Right atrium auricular region (tissue), 2 donors: Measurements from ENCODE around the gene PPP1R13B. TPM values are rescaled to one million over a fixed set of nuclear protein-coding genes. Genes with fewer than 3 reads are reported as not detected.

Experiments
- DNase-seq: peaks from one replicate; pipeline ENCODE4 v3.0.0-alpha.2; 2019; ENCODE audit warnings: low spot score
- H3K27ac ChIP-seq, 2 donors: fragments of 200-600 bp; sonication (generic); 1 replicate in 1 of 2; 2 replicates in 1 of 2; pipeline ENCODE4 v1.5.1; 2016 to 2019
- H3K27me3 ChIP-seq, 2 donors: fragments of 200-600 bp; sonication (generic); one replicate each; pipeline versions ENCODE4 v1.5.1 to v1.6.0; 2017 to 2019
- H3K36me3 ChIP-seq: fragments of 200-600 bp; sonication (generic); one replicate; pipeline ENCODE4 v1.5.1; 2016
- H3K4me1 ChIP-seq, 2 donors: fragments of 200-600 bp; sonication (generic); one replicate each; pipeline versions ENCODE4 v1.5.1 to v1.6.0; 2017 to 2019
- H3K4me3 ChIP-seq, 2 donors: fragments of 200-600 bp; sonication (generic); 1 replicate in 1 of 2; 2 replicates in 1 of 2; pipeline ENCODE4 v1.5.1; 2017 to 2019; ENCODE audit warnings: mild to moderate bottlenecking in 1 of 2, moderate library complexity in 1 of 2
- H3K9me3 ChIP-seq, 2 donors: fragments of 200-600 bp; sonication (generic); one replicate each; pipeline ENCODE4 v1.5.1; 2019
- total RNA-seq, 2 donors: library from RNA; depleted of rRNA; stranded (reverse); fragments of >200 nt; gene quantifications; one replicate each; pipeline ENCODE4 v1.1.0, GENCODE V29; 2016
- TF ChIP-seq, protein P1 (sequence below), 2 donors: fragments of 200-600 bp; sonication (generic); IDR thresholded peaks; one replicate each; pipeline ENCODE4 v1.5.1; 2019; ENCODE audit warnings: antibody characterized with exemption in 2 of 2

Gene PPP1R13B
- total RNA-seq, 2 donors from 2014 or later, result 45.7 to 47.8 TPM

DNA sequence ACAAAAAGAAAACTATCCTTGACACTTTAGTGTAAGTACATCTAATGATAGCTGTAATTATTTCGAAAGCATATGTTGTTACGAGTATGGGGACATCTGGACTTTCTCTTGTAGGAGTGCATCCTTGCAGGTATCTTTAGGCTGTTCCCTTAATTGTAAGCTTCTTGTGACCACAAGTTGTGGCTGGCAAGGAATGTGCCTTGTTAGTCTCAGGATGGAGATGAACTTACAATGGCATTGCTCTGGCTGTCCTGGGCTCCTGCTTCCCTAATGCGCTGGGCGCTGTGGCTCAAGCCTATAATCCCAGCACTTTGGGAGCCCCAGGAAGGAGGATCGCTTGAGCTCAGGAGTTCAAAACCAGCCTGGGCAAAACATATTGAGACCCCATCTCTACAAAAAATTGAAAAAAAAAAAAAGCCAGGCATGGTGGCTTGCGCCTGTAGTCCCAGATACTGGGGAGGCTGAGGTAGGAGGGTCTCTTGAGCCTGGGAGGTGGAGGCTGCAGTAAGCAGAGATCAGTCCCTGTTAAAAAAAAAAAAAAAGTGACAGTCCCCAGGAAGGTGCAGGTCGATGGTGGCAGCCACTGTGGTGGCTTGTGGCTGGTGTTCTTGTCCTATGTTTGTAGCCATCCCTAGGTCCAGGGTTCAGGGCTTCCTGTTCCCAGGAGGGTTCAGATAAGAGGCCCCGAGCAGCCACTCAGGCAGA, 23.7 kb upstream of the PPP1R13B start:
- Histone ChIP-seq H3K27me3 (no peaks in the 10 kb centered on the region), H3K27ac (peak overlapping the region; percentile 76 to 77), H3K4me3 (no peak overlapping the region), H3K36me3 (no peaks in the 10 kb centered on the region), H3K4me1 (peaks cover 0 to 44% of the 10 kb centered on the region in 2 donors), H3K9me3 (no peaks in the 10 kb centered on the region)
- no peak for DNase-seq
- TF ChIP-seq, protein P1, sequence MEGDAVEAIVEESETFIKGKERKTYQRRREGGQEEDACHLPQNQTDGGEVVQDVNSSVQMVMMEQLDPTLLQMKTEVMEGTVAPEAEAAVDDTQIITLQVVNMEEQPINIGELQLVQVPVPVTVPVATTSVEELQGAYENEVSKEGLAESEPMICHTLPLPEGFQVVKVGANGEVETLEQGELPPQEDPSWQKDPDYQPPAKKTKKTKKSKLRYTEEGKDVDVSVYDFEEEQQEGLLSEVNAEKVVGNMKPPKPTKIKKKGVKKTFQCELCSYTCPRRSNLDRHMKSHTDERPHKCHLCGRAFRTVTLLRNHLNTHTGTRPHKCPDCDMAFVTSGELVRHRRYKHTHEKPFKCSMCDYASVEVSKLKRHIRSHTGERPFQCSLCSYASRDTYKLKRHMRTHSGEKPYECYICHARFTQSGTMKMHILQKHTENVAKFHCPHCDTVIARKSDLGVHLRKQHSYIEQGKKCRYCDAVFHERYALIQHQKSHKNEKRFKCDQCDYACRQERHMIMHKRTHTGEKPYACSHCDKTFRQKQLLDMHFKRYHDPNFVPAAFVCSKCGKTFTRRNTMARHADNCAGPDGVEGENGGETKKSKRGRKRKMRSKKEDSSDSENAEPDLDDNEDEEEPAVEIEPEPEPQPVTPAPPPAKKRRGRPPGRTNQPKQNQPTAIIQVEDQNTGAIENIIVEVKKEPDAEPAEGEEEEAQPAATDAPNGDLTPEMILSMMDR (IDR thresholded peaks at IDR 0.05), result no peak

DNA sequence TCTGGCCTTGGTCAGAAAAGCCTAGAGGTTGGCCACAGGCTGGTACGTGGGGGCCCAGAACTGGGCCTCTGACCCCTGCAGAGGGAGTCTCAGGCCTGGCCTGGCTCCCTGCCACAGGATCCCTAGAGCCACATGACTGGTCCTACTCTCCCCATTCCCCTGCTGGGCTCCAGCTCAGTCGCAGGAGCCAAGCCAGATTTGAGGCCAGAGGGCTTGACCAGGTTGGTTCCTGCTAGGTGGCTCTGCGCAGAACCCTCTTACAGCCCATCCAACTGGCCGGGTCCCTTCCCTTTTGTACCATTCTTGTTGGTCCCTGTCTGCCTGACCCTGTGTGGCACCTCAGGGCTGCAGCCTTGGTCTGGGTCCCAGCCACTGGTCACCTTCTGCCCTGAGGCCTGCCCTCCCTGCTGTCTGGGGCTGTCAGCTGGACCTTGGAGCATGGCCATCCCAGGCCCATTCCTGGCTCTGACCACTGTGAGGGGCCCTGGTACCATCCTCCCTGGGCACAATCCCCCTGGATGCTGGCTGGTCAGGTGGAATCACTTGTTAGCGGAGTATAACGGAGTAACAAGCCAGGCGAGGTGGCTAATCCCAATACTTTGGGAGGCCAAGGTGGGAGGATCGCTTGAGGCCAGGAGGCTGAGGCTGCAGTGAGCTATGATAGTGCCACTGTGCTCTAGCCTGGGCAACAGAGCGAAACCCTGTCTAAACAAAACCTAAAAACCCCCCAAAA, 22.9 kb upstream of the PPP1R13B start:
- DNase-seq, result no peak
- Histone ChIP-seq H3K9me3 (no peaks in the 10 kb centered on the region), H3K4me3 (no peak overlapping the region), H3K27me3 (no peaks in the 10 kb centered on the region), H3K4me1 (peaks cover 0 to 44% of the 10 kb centered on the region in 2 donors), H3K36me3 (no peaks in the 10 kb centered on the region), H3K27ac (peak overlapping the region in 1 of 2 donors; percentile 22)
- TF ChIP-seq, protein P1 (IDR thresholded peaks at IDR 0.05), result no peak

DNA sequence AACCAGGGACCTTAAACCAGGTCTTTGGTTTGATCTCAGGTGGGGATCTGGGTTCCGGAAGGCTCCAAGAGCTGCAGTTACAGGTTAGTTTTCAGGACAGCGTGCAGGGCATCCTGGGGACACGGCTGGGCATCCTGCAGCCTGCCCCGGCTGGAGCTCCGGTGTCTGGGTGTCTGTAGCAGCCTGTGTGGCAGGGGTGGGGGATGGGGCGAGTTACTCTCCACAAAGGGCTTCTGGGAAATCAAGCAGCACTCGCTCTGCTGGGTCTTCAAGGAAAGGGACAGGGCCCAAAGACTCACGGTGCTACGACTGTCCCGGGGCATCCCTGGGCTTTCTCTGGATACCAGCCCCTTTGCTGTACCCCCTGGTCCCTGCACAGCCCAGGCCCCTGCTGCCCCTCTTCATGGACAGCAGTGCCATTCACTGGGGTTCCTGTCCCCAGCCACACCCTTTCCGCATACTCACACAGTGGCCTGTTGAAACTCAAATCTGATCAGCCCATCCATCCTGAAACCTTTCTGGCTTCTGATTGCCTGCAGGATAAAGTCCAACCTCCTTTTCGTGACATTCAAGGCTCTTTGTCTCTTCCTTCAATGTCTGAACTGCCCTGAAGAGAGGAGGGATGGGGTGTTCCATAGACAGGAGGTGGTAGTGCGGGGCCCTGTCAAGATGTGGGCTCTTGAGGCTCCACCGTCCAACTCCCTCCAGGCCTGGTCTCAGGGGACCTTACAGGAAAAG, 22.2 kb upstream of the PPP1R13B start:
- peaks cover 0 to 44% of the 10 kb centered on the region in 2 donors for H3K4me1 ChIP-seq
- no peaks in the 10 kb centered on the region for H3K27me3 ChIP-seq
- TF ChIP-seq, protein P1 (IDR thresholded peaks at IDR 0.05), result no peak
- peak overlapping the region in 1 of 2 donors; percentile 22 for H3K27ac ChIP-seq
- DNase-seq, result no peak
- H3K4me3 ChIP-seq, result no peak overlapping the region
- no peaks in the 10 kb centered on the region for H3K36me3 ChIP-seq
- H3K9me3 ChIP-seq, result no peaks in the 10 kb centered on the region

DNA sequence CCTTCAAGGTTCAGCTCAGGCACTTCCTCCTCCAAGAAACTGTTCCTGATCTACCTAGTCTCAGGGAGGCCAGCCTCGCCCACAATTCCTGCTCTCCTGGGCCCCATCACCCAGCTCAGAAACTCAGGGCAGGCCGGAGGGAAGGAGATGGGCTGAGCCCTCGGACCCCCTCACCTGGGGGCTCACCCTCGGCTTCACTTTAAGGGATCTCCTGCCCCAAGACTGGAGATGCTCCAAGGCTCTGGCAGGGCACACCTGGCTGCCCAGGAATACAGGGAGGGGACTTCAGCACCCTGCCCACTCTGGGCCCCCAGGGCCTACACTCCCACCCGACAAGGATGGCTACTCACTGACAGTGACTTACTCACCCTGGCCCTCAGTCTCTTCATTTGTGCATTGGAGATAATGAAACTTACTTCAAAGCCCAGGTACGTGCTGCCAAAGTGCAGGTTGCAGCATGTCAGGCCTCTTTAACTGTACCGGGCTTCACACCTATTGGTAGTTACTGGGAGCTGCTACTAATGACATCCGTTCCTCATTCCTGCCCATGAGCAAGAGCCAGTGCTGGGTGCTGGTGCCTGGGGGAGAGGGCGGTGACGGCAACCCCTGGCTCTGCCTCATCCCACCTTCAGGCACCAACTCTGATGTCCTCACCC, 21.0 kb upstream of the PPP1R13B start:
- Histone ChIP-seq H3K27ac (peak overlapping the region; percentile 71 to 85), H3K36me3 (no peaks in the 10 kb centered on the region), H3K9me3 (no peaks in the 10 kb centered on the region), H3K27me3 (no peaks in the 10 kb centered on the region), H3K4me1 (peaks cover 0 to 44% of the 10 kb centered on the region in 2 donors), H3K4me3 (no peak overlapping the region)
- TF ChIP-seq, protein P1 (IDR thresholded peaks at IDR 0.05), result no peak
- no peak for DNase-seq

DNA sequence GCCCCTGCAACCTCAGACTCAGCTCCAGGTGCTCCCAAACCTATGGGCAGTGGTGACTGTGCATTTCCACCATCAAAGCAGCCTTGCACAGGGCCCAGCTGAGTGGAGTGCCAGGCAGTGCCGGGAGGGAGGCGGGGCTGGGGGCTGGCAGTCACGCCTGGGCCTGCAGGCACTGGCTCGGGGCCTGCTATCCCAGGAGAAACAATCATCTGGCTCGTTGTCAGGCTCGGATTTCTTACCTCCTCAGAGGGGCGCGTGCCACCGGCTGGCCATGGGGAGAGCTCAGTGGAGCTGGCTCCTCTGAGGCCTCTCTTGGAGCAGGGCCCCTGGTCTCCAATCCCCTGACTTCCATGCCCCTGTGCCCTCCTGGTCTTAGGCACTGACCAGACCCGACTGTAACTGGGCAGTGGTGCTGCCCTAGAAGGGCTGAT, 20.2 kb upstream of the PPP1R13B start:
- no peaks in the 10 kb centered on the region for H3K27me3 ChIP-seq
- TF ChIP-seq, protein P1 (IDR thresholded peaks at IDR 0.05), result no peak
- no peaks in the 10 kb centered on the region for H3K36me3 ChIP-seq
- DNase-seq, result no peak
- H3K27ac ChIP-seq, result peak overlapping the region; percentile 71 to 85
- no peaks in the 10 kb centered on the region for H3K9me3 ChIP-seq
- H3K4me3 ChIP-seq, result no peak overlapping the region
- peaks cover 0 to 39% of the 10 kb centered on the region in 2 donors for H3K4me1 ChIP-seq
